ENCODE measurements around the gene TARS2.

The TARS2 gene

DNA sequence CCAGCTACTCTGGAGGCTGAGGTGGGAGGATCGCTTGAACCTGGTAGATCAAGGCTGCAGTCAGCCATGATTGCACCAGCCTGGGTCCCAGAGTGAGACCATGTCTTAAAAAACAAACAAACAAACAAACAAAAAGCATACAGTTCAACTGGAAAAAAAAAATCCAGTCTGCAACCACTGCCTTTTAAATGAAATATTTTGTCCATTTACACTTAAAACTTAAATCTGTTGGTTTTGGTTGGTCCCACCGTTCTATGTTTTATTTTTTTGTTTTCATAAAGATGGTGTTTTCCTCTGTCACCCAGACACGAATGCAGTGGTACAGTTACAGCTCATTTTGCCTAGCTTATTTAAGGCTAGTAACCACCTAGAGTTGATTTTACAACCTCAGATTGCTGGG is 38.1 kb downstream of the TARS2 start:
- no peak overlapping the region for H3K27ac ChIP-seq
- TF ChIP-seq, protein P1, sequence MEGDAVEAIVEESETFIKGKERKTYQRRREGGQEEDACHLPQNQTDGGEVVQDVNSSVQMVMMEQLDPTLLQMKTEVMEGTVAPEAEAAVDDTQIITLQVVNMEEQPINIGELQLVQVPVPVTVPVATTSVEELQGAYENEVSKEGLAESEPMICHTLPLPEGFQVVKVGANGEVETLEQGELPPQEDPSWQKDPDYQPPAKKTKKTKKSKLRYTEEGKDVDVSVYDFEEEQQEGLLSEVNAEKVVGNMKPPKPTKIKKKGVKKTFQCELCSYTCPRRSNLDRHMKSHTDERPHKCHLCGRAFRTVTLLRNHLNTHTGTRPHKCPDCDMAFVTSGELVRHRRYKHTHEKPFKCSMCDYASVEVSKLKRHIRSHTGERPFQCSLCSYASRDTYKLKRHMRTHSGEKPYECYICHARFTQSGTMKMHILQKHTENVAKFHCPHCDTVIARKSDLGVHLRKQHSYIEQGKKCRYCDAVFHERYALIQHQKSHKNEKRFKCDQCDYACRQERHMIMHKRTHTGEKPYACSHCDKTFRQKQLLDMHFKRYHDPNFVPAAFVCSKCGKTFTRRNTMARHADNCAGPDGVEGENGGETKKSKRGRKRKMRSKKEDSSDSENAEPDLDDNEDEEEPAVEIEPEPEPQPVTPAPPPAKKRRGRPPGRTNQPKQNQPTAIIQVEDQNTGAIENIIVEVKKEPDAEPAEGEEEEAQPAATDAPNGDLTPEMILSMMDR (IDR thresholded peaks at IDR 0.05), result no peak
- TF ChIP-seq ZFX (IDR thresholded peaks at IDR 0.05; ENCODE audit: borderline replicate concordance), result no peak

DNA sequence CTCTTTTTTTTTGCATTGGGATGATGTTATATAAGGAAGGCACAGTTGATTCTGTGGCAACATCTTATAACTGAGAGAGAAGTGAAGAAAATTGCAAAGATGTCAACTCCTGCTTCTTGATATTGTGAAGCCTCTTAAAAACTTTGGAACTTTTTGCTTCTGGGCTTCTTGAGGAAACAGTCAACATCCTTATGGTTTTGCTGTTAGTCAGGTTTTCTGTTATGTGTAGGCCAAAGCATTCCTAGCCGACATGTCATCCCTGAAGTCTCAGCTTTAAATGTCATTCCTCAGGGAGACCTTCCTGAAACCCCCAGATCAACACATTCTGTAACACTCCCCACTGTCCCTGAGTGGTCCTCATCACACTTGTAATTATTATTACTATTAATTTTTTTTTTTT is 41.0 kb downstream of the TARS2 start:
- no peak for TF ChIP-seq ZFX (IDR thresholded peaks at IDR 0.05; ENCODE audit: borderline replicate concordance)
- TF ChIP-seq, protein P1 (IDR thresholded peaks at IDR 0.05), result no peak
- no peak overlapping the region for H3K27ac ChIP-seq

DNA sequence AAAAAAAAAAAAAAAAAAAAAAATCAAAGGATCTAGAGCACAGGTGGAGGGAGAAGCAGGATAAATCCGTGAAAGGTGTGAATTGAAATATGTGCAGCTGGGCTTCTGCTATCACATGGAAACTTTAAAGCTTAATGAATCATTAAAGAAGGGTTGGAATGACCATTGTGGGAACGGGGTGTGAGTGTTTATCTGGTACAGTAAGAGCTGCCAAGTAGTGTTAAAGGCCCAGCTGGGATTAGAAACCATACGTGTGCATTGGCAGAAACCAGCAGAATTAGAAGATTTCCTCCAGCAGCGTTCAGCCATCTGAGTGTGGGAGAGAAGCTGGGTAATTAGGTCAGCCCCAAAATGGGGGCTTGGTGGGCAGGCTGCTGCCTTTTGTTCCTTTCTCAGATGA is 41.8 kb downstream of the TARS2 start:
- H3K27ac ChIP-seq, result no peak overlapping the region
- no peak for TF ChIP-seq ZFX (IDR thresholded peaks at IDR 0.05; ENCODE audit: borderline replicate concordance)
- TF ChIP-seq, protein P1 (IDR thresholded peaks at IDR 0.05), result no peak

DNA sequence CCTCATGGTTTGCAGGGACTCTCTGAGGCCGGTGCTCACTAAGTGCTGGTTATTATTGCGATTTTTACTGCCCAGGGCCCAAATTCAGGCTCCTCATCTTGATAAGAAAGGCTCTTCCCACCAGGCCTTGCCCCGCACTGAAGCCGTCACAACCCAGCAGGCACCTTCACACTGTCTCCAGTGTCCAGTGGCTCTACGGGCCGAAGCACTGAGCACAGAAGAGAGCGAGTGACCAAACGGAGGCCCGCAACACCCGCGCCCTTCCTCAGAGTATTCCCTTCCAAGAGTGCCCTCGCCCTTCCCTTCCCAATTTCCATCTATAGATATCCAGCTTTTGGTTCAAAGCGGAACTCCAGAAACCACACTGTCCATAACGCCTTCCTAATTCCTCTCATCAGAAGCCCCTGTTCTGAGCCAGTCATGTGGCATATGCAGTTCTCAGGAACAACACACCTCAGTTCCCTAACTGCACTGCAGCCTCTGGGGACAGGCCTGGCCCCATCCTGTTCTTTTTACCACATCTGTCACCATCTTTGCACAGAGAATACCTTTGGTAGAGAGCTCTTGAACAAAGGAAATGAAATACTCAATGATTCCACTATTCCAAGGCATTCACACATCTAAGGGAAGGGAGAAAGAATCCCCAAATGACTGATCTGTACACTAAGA is 43.4 kb downstream of the TARS2 start:
- TF ChIP-seq, protein P1 (IDR thresholded peaks at IDR 0.05), result no peak
- no peak for TF ChIP-seq ZFX (IDR thresholded peaks at IDR 0.05; ENCODE audit: borderline replicate concordance)
- no peak overlapping the region for H3K27ac ChIP-seq

DNA sequence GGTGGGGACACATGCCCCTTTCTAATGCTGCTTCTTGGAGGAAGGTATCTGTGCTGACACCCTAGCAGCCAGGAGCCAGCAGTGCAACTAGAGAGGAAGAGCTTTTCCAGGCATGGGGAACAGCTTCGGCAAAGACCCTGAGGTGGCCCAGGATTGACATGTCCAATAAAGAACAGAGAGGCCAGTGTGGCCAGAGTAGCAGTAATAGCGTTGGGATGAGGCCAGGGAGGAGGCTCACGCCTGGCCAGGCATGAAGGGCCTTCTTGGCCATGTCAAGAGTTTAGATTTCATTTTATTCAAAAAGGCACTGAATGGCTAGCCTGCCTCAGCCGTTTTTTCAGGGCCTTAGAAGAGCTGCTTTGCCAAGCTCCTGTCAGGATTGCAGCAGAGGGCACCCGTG is 45.6 kb downstream of the TARS2 start:
- peak overlapping the region; percentile 45 for H3K27ac ChIP-seq
- TF ChIP-seq, protein P1 (IDR thresholded peaks at IDR 0.05), result peak; percentile 75
- no peak for TF ChIP-seq ZFX (IDR thresholded peaks at IDR 0.05; ENCODE audit: borderline replicate concordance)

DNA sequence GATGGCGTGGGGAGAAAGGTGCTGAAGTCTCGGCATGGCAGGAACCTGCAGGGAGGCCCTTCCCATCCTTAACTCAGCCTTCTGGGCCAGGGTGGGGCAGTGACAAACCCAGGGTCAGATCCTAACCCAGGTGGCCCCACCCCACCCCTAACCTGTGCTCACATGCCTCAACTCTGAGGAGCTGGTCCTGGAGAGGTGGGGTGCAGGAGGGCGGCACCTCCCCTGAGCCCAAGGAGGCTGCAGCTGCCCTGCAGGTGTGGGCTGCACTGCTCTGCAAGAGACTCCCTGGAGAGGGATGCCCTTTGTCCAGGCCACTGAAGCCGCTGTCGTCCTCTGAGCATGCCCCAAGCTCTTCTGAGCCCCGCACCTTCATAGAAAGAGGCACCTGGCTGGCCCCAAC is 46.8 kb downstream of the TARS2 start:
- no peak overlapping the region for H3K27ac ChIP-seq
- TF ChIP-seq ZFX (IDR thresholded peaks at IDR 0.05; ENCODE audit: borderline replicate concordance), result no peak
- TF ChIP-seq, protein P1 (IDR thresholded peaks at IDR 0.05), result no peak

DNA sequence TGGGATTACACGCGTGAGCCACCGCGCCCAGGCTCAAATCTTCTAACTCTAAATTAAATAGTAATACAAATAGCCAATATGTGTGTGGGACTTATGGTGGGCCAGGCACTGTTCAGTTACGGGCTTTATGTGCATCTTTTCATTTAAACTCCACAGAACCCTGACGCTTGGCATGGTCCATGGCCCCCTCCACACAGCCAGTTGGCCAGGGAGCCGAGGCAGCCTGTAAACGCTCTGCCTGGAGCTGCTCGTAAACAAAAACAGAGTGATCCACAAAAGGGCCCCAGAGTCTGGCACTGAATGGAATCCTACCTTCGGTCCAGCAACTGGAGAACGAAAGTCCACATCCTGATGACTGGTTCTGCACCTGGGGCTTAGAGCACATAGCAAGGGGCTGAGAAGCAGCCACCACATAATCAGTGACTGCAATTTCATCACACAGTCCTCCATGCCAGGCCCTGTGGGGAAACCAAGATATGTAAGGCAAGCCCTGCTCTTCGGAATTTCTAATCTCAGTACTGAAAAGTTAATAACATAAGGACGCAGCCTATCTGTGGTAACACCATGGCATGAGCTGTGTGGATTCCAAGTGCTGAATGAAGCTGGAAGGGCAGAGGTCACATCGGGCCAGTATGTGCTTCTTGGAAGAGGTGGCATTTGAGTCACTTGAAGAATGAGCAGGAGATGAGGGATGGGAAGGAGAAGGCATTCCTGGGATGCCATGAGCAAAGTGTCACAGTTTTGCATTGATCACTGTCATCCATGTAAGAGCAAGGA is 48.5 kb downstream of the TARS2 start:
- no peak overlapping the region for H3K27ac ChIP-seq

More for the DNA sequence above, 48.5 kb downstream of the TARS2 start:
- TF ChIP-seq, protein P1 (IDR thresholded peaks at IDR 0.05), result no peak
- no peak for TF ChIP-seq ZFX (IDR thresholded peaks at IDR 0.05; ENCODE audit: borderline replicate concordance)

Measured in 22Rv1 (cell line).